DMS79 treated with DMSO at 0.1 percent for 48 hours (cell line): ENCODE data around the gene DAPK1.
"Not testable (repeated sequence)": the region's sequence is repeated elsewhere in the genome, so short reads cannot be mapped to it uniquely, and the experiment has no call there.

ENCODE experiments used
- DNase-seq: peaks from one replicate; lab custom pipeline; 2025; lab: John Stamatoyannopoulos, UW

DAPK1 gene

DNA sequence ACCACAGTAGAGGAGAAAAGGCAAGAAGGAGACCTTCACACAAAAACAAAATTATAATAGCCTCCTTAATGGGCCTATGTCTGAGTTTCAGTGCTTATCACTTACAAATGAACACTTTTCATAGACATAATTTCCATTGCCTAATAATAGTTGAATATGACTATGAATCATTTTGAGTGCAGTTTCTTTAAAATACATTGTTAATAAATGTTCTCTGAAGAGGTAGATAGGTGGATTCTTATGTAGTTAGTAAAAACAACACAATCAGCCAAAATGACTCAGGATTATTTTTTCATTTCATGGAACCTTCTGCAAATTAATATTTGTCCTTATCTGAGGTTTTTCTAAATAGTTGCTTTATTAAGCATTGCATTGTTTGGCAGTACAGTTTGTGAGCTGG lies 45.6 kb downstream of the DAPK1 start:
- no peak for DNase-seq

DNA sequence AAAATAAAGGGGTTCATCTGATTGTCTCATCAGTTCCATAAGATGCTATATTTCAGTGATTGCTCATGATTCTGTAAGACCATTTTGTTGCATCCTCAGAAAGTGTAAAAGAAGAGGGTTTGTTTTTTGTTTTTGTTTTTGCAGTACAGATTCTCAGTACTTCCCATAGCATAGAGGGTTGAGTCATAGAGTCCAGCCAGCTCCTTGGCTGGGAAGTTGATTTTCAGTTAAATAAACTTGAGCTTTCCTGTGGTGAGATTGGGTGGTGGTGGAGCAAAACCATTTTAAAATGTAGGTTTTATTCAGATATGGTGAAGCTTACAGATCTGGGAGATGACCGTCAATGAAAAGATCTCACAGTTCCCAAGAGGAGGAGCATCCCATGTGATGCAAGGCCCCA lies 48.2 kb downstream of the DAPK1 start:
- no peak for DNase-seq

GRCh38 chr9:87546704-87547103 lies 49.0 kb downstream of the DAPK1 start:
- DNase-seq, result no peak

- DNase-seq, result no peak
Observed at GRCh38 chr9:87547671-87548081, 50.0 kb downstream of the DAPK1 start.

DNA sequence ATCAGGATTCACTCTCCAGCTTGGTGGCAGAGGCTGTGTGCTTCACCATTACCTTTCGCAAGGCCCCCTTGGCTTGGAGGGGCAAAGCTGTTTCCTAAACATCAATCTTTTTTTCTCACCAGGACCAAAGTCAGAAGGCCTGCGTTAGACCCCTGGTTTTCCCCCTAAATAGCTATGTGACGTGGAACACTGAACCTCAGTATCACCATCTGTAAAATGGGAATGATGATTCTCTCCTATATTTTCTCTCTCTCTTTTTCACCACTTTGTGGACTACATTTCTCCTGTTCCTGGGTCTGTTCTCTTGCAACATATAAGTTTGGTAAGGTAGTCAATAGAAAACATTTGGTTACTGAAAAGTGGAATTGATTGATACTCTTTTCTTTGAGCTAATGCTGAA lies 50.5 kb downstream of the DAPK1 start:
- DNase-seq, result no peak

DNA sequence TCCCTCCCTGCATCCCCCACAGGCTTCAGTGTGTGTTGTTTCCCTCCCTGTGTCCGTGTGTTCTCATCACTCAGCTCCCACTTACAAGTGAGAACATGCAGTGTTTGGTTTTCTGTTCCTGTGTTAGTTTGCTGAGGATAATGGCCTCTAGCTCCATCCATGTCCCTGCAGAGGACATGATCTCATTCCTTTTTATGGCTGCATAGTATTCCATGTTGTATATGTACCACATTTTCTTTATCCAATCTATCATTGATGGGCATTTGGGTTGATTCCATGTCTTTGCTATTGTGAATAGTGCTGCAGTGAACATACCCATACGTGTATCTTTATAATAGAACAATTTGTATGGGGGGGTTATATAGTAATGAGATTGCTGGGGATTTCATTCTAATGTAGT lies 51.4 kb downstream of the DAPK1 start:
- not testable (repeated sequence) for DNase-seq

DNA sequence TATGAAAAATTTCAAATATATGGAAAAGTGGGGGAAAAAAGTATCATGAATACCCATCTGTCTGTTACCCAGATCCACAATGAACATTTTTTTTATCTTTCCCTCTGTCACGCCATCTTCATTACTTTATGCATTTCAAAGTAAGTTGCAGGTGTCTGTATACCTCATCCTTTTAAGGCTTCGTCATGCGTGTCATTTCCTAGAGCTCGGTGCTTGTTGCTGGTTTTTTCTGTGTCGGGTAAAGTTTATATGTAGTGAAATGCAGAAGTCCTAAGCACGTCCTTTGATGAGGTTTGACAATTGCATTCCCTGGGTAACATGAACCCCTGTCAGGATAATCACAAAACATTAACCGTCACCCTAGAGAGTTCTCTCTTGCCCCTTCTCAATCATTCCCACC lies 52.1 kb downstream of the DAPK1 start:
- DNase-seq, result no peak

DNA sequence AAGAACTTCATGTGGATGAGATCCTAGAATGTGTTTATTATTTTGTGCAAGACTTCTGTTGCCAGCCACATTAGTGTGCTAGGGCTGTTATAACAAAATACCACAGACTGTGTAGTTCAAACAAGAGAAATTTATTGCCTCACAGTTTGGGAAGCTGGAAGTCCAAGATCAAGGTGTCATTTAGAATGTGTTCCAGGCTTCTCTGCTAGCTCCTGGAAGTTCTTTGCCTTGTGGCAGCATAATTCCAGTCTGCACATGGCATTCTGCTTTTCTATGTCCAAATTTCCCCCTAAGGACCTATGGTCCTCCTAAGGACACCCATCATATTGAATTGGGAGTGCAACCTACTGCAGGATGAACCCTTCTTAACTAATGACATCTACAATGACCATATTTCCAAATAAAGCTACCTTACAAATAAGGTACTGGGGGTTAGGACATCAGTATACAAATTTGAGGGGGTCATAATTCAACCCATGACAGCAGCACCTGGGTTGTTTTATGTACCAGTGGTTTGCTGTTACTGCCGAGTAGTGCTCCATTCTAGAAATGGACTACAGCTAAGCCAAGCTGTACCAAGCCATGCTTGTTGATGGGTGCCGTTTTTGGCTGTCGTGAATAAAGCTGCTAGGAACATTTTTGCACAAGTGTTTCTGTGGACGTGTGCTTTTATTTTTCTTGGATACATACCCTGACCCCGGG lies 52.7 kb downstream of the DAPK1 start:
- no peak for DNase-seq

DNA sequence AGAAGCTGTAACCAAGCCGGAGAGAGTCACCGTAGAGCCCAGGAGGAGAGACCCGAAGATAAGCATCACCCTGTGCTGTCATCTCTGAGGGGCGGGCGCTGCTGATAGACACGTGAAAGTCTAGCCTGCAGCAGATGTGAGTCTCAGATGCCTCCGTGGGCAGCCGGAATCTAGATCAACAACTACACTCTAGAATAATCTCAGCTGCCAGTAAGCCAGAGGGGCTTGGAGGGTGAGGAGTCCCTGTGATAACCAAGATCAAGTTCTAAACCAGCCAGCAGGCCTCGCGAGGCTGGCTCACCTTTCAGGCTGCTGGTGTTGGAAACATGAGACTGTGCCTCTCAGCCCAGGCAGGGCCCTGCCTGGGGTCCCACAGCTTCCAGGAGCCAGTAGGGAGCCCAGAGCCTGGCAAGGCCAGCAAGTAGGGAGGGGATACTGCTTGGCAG lies 54.1 kb downstream of the DAPK1 start:
- no peak for DNase-seq

- no peak for DNase-seq
Observed at GRCh38 chr9:87554171-87554910, 56.7 kb downstream of the DAPK1 start.

DNA sequence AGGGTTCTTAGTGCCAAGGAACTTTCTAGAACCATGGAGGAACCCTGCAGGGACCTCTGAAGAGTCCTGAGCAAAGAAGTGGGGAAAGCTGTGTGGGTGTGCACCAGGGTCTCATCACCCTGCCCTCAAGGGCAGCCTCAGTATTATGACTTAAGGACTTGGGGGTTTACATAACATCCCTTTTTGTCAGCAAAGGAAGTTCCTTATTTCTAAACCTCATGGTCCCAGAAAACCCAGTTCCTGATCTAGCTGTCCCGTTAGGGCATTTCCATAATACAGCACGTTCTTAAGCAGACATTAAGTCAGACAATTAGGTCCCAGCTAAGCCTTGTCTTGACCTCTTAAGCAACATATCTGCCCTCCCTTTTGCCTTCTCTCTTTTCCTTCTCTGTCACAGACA lies 57.3 kb downstream of the DAPK1 start:
- no peak for DNase-seq

- DNase-seq, result no peak
Observed at GRCh38 chr9:87556039-87556438, 58.4 kb downstream of the DAPK1 start.

DNA sequence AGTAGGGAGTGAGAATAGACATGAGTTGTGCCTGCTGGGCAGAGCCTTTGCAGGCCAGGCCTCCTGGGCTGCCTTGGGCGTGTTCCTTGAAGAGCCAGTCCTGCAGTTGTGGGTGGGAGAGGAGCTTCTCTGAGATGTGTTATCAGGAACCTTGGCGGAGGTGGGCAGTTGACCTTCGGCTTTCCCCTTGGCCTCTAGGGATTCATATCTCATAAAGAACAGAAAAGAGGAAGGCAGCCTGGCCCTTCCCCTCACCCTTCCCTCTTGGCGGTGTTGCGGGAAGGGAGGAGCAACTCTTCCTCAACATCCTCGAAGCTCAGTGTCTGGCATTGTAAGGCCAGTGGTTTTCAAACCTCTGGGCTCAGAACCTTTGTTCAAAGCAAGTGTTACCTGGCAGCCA lies 59.2 kb downstream of the DAPK1 start:
- DNase-seq, result no peak

GRCh38 chr9:87557996-87558395 lies 60.3 kb downstream of the DAPK1 start:
- DNase-seq, result no peak

- no peak for DNase-seq
Observed at GRCh38 chr9:87558606-87559190, 61.0 kb downstream of the DAPK1 start.

- no peak for DNase-seq
Observed at GRCh38 chr9:87562062-87562461, 64.4 kb downstream of the DAPK1 start.

- no peak for DNase-seq
Observed at GRCh38 chr9:87562530-87563170, 65.0 kb downstream of the DAPK1 start.

DNA sequence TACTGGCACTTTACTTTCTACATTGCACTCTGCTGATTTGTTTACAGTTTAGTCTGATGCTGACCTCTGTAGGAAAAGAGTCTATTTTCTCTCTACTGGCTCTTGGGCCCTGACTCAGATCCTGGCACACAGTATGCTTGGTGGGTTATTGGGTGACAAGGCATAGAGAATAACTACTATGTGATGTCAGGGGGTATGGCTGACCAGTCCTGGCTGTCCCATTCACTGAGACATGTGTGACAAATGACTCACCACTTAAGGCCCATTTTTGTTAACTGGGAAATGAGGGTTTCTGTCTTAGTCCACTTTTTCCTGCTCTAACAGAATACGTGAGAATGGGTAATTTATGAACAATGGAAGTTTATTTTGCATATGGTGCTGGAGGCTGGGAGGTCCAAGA lies 66.4 kb downstream of the DAPK1 start:
- DNase-seq, result no peak

DNA sequence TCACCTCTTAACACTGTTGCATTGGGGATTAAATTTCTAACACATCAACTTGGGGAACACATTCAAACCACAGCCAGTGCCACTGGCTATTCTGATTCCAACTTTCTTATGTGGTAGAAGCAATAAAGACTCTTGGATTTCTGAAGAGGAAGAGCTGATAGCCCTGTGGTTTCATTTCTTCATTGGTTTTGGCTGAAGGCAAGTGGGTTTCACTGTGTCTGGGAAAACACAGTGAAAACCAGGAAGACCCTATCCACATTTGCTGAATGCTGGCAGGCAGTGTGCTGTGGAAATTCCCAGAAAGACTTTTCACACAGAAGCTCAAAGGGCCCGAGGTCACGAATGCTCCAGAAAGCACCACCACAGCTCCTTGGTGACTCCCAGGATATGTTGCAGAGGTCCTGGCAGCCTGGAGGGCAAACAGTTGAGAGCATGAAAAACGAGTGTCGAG lies 67.1 kb downstream of the DAPK1 start:
- DNase-seq, result no peak

DNA sequence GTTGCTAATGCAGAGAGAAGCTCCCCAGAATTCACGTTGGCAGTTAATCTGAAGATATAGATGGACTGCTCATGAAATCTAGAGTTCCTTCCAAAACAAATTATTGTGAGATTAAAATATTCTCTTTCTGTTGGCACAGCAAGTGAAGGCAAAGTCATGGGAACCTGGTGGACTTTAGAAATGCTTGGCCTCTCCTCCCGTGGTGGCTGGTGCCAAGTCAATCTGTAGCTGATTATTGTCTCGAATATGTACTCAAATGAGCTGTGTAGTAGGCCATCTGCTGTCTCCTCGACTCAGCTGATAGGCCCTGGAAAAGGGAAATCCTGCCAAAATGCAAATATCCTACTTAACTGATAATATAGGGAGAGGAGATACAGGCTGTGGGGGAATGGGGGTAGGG lies 69.3 kb downstream of the DAPK1 start:
- no peak for DNase-seq

GRCh38 chr9:87567571-87567970 lies 69.9 kb downstream of the DAPK1 start:
- no peak for DNase-seq

DNA sequence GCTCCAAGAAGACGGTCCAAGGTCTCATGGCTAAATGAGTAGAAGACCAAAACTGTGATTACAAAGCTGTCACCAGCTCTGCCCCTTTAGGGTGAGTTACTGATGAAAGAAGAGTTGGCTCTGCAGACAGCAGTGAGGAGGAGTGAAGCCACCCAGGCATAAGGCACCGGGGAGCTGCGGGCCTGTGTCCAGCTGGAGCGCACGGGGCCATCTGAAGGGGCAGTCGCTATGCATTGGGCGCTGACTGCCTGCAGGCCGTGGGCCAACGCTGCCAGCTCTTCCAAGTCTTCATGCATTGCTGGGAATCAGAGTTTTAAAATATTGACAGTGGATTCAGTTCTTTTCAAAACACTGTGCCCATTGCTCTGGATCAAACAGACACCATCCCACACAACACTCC lies 70.3 kb downstream of the DAPK1 start:
- no peak for DNase-seq

DNA sequence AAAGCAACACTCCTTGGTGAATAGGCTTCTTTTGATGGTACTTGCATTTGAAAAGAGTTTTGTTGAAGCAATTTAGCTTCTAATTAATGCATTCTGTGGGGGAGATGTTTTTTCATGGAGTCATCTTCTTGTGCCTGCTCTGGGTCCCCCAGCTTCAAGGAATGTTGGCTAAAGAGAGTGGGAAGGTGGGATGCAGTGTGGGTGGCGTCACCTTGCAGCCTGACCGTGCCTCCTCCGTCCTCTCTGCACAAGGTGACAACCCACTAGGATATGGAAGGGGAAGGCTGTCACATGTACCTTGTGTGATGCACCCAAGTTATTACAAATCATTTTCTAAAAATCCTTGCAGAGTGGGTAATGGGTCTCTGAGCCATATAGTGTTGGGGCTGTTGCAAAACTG lies 70.7 kb downstream of the DAPK1 start:
- DNase-seq, result no peak
